PFSK-1 (cell line): ENCODE results near the gene KNSTRN.

ENCODE experiments used
- POLR2AphosphoS5 ChIP-seq: IDR thresholded peaks from 2 replicates; pipeline ENCODE4 v1.6.1; 2012; ENCODE audit warnings: low read depth, mild to moderate bottlenecking, control low read depth, low read length, moderate library complexity
- REST ChIP-seq, 2 experiments: IDR thresholded peaks; 2 replicates each; pipeline versions ENCODE4 v1.6.1 to v1.8.0; 2011 to 2012; ENCODE audit warnings: low read depth in 2 of 2, low read length in 2 of 2, control low read depth in 1 of 2, inconsistent platforms in 1 of 2, mild to moderate bottlenecking in 1 of 2, moderate library complexity in 1 of 2; ENCODE audit not compliant: insufficient read depth in 1 of 2
- SIN3A ChIP-seq: IDR thresholded peaks from 2 replicates; pipeline ENCODE4 v1.6.1; 2012; ENCODE audit warnings: mild to moderate bottlenecking, low read length, moderate library complexity, borderline replicate concordance; ENCODE audit not compliant: insufficient read depth
- TAF1 ChIP-seq: IDR thresholded peaks from 2 replicates; pipeline ENCODE4 v1.6.1; 2012; ENCODE audit warnings: low read length, control low read depth, borderline replicate concordance; ENCODE audit not compliant: insufficient read depth

GRCh38 chr15:40369474-40369869 is 13.0 kb upstream of the KNSTRN start:
- TF ChIP-seq REST (IDR thresholded peaks at IDR 0.05; ENCODE audit: insufficient read depth in 1 of 2, low read depth in 2 of 2, low read length in 2 of 2) (no peak), SIN3A (no peak), TAF1 (no peak), POLR2AphosphoS5 (no peak)
